HG03025 (cell line): ENCODE measurements around the gene ZFAND3.
"Not testable (repeated sequence)": the region's sequence is repeated elsewhere in the genome, so short reads cannot be mapped to it uniquely, and the experiment has no call there.

Experiments used
- ATAC-seq: cut with Tn5 transposase; IDR thresholded peaks from one replicate; pipeline ENCODE4 v1.9.1; 2021; ENCODE audit warnings: mild to moderate bottlenecking, moderate library complexity; ENCODE audit not compliant: unreplicated experiment, low FRiP score

ZFAND3 gene

GRCh38 chr6:37889486-37889885 lies 70.0 kb downstream of the ZFAND3 start:
- ATAC-seq: no peak

DNA sequence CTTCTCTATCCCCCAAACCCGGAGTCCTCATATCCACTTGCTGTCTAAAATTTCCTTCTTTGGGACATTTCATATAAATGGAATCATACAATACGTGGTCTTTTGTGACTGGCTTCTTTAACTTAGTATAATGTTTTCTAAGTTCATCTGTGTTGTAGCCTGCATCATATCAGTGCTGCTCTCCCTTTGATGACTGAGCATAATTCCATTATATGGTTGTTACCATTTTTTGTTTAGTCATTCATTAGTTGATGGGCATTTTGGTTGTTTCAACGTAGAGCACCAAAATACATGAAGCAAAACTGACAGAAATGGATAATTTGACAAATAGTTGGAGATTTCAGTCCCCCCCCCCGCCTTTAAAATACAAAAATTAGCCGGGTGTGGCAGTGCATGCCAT lies 71.5 kb downstream of the ZFAND3 start:
- no peak for ATAC-seq

DNA sequence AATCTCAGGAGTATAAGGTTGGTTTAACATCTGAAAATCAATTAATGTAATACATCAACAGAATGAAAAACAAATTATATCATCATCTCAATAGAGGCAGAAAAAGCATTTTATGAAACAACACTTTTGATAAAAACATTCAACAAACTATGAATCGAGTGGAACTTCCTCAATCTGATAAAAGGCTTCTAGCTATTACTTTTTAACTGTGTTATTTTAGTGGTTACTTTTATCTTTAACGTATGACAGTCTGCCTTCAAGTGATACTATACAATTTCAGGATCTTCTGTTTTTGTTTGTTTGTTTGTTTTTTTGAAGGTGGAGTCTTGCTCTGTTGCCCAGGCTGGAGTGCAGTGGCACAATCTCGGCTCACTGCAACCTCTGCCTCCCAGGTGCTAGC lies 73.7 kb downstream of the ZFAND3 start:
- ATAC-seq: no peak

DNA sequence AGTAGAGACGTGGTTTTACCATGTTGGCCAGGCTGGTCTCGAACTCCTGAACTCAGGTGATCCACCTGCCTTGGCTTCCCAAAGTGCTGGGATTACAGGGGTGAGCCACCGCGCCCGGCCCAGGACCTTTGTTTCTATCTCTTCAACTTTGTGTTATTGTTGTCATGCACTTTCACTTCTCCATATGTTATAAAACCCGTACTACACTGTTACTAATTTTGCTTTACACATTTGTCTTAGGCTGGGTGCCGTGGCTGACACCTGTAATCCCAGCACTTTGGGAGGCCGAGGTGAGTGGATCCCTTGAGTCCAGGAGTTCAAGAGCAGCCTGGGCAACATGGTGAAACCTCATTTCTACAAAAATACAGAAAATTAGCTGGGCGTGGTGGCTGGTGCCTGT lies 74.2 kb downstream of the ZFAND3 start:
- not testable (repeated sequence) for ATAC-seq

DNA sequence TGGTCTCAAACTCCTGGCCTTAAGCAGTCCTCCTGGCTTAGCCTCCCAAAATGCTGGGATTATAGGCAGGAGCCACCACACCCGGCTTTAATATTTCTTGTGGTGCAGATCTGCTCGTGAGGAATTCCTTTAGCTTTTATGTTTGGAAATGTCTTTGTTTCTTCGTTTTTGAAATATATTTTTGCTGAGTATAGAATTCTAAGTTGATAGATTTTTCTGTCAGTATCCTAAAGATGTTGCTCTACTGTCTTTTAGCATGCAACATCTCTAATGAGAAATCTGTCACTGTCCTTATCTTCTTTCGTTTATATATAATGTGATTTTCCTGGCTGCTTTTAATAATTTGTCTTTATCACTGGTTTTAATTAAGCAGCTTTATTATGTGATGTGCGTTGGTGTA lies 75.1 kb downstream of the ZFAND3 start:
- no peak for ATAC-seq

- ATAC-seq: no peak
Measured at GRCh38 chr6:37897321-37897720, 77.8 kb downstream of the ZFAND3 start.

DNA sequence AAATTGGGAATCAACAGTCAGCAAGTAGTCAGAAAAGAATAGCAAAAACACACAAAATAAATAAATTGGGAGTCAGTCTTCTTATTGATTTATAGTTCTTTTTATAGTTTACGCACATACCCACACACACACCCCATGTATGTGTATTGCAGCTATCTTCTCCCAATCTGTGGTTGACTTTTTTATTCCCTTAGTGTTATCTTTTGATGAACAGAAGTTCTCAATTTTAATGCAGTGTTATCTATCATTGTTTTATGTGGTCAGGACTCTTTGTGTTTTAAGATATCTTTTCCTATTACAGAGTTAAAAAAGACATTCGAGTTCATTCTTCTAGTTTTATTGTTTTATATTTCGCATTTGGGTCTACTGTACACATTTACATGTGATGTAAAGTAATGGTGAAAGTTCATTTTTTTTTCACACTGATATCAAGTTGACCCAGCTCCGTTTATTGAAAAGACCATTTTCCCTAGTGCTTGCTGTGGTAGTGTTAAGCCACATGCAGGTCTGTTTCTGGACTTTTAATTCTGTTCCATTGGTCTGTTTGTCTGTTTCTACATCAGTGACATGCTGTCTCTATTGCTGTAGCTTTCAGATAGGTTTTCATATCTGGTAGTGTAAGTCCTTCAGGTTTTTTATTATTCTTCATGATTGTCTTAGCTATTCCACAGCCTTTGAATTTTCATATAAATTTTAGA lies 78.4 kb downstream of the ZFAND3 start:
- ATAC-seq: no peak

- ATAC-seq: no peak
Measured at GRCh38 chr6:37903351-37904340, 84.1 kb downstream of the ZFAND3 start.

GRCh38 chr6:37904590-37904989 lies 85.1 kb downstream of the ZFAND3 start:
- no peak for ATAC-seq

DNA sequence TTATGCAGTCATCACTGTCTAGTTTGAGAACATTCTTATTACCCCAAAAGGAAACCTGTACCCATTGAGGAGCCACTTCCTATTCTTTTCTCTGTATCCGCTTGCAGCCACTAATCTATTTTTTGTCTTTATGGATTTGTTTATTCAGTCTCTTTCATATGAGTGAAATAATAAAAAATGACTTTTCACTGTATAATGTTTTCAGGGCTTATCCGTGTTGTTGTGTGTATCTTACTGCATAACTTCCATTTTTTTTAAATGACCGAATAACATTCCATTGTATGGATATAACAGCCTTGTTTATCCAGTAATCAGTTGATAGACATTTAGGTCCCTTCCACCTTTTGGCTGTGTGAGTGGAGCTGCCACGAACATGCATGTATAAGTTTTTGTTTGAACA lies 86.6 kb downstream of the ZFAND3 start:
- ATAC-seq: no peak

DNA sequence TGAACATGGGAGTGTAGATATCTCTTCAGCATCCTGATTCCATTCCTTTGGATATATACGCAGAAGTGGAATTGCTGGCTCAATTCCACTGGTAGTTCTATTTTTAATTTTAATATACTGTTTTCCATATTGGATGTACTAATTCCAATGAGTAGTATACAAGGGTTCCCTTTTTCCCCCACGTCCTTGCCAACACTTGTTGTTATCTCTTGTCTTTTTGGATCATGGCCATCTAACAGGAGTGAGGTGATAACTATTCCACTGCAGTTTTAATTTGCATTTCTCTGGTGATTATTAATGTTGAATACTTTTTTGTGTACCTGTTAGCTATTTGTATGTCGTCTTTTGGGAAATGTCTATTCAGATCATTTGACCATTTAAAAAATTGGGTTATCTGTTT lies 91.5 kb downstream of the ZFAND3 start:
- no peak for ATAC-seq

- no peak for ATAC-seq
Measured at GRCh38 chr6:37913210-37913609, 93.7 kb downstream of the ZFAND3 start.

DNA sequence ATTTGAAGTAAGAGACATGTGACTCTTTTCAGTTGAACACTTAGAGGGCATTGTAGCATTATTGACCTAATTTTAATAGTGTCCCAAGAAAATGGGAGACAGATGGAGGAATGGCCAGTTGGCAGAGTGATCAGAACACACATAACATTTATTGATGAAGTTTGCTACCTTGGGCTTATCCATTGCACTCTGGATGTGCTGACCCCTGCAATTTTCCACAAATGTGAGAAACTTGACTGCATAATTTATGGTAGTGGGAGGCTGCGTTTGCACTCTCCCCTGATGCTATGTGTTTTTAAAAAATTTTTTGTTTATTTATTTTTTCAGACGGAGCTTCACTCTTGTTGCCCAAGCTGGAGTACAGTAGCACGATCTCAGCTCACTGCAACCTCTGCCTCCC lies 95.9 kb downstream of the ZFAND3 start:
- ATAC-seq: no peak

DNA sequence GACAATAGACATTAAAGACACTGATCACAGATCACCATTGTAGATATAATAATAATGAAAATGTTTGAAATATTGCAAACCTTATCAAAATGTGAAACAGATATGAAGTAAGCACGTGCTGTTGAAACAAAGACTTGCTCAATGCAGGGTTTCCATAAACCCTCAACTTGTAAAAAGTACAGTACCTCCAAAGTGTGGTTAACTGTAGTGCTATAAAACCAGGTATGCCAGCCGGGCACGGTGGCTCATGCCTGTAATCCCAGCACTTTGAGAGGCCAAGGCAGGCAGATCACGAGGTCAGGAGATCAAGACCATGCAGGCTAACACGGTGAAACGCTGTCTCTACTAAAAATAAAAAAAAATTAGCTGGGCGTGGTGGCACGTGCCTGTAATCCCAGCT lies 96.6 kb downstream of the ZFAND3 start:
- no peak for ATAC-seq

- ATAC-seq: no peak
Measured at GRCh38 chr6:37916675-37917074, 97.1 kb downstream of the ZFAND3 start.

- no peak for ATAC-seq
Measured at GRCh38 chr6:37917566-37917965, 98.0 kb downstream of the ZFAND3 start.

- ATAC-seq: no peak
Measured at GRCh38 chr6:37919417-37920157, 100.1 kb downstream of the ZFAND3 start.

DNA sequence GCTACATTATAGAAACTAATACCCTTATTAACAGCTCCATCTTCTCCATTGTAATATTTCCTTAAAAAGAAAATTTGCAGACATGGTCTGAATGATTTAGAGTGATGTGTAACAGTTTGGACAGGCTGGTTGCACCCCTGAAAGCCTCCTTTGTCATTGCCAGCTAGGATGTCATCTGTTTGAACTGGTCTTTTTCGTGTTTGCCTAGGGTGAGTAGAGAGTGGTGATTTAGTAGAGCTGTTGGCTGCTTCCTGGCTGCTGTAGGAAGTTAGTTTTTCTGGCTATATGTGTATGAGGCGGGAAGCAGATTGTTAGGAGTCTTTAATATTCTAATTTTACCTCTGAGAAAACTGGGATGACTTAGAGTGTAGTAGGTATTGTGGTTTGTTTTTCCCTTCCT lies 101.1 kb downstream of the ZFAND3 start:
- no peak for ATAC-seq

GRCh38 chr6:37922563-37922962 lies 103.0 kb downstream of the ZFAND3 start:
- ATAC-seq: no peak

GRCh38 chr6:37923514-37923913 lies 104.0 kb downstream of the ZFAND3 start:
- no peak for ATAC-seq

DNA sequence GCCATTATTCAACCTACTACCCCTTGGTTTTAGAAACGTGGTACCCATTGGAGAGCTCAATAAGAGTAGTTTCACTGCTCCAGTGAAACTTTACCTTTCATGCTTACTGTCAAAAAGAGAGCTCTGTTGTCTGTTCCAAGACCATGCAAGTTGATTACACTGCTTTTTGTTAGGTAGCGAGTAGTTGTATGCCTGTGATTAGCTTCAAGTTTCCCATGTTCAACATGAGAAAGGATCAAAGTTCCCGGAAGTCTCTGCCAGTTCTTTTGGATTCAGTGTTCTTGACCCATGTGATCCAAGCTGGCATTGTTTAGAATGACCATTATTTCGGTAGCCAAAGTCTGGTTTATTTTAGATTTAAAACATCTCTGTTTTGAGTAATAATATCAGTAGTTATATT lies 107.1 kb downstream of the ZFAND3 start:
- ATAC-seq: no peak
